DND-41 (cell line): ENCODE results near the gene PACSIN1.

ENCODE experiments used
- ATAC-seq: fragments of 200-7000 bp; cut with Tn5 transposase; 3 replicates; pipeline ENCODE4 v1.9.1; 2021; ENCODE audit warnings: low read depth; ENCODE audit not compliant: insufficient read depth
- DNase-seq: peaks from one replicate; pipeline ENCODE4 v3.0.0-alpha.2; 2020
- H2AFZ ChIP-seq: 2 replicates; pipeline ENCODE4 v1.6.0; 2012; ENCODE audit warnings: low read depth, low read length
- H3K27ac ChIP-seq: 2 replicates; pipeline ENCODE4 v1.5.1; 2012; ENCODE audit warnings: low read length, inconsistent platforms
- H3K27me3 ChIP-seq: fragments of 200-600 bp; sonication (generic); 2 replicates; pipeline ENCODE4 v1.6.0; 2012; ENCODE audit warnings: low read length, mild to moderate bottlenecking, inconsistent platforms; ENCODE audit not compliant: insufficient read depth, poor library complexity
- H3K36me3 ChIP-seq: 2 replicates; pipeline ENCODE4 v1.5.1; 2012; ENCODE audit warnings: low read length, inconsistent platforms; ENCODE audit not compliant: insufficient read depth
- H3K4me1 ChIP-seq: 2 replicates; pipeline ENCODE4 v1.5.1; 2012; ENCODE audit warnings: mild to moderate bottlenecking, low read length; ENCODE audit not compliant: insufficient read depth
- H3K4me2 ChIP-seq: 2 replicates; pipeline ENCODE4 v1.6.0; 2012; ENCODE audit warnings: mild to moderate bottlenecking, moderate library complexity, low read length, inconsistent platforms; ENCODE audit not compliant: insufficient read depth
- H3K4me3 ChIP-seq, 2 experiments: fragments of 200-600 bp in 1 of 2; shearing (Covaris generic) in 1 of 2; 2 replicates each; pipeline ENCODE4 v1.5.1; 2012 to 2016; ENCODE audit warnings: inconsistent platforms in 2 of 2, low read length in 2 of 2, mild to moderate bottlenecking in 2 of 2, low read depth in 1 of 2, moderate library complexity in 1 of 2
- H3K79me2 ChIP-seq: 2 replicates; pipeline ENCODE4 v1.6.0; 2012; ENCODE audit warnings: low read length, inconsistent platforms; ENCODE audit not compliant: insufficient read depth
- H3K9ac ChIP-seq: 2 replicates; pipeline ENCODE4 v1.6.0; 2012; ENCODE audit warnings: low read depth, mild to moderate bottlenecking, inconsistent platforms, low read length, moderate library complexity
- H3K9me3 ChIP-seq: 2 replicates; pipeline ENCODE4 v1.5.1; 2012; ENCODE audit warnings: low read length, moderate library complexity, mild to moderate bottlenecking, inconsistent platforms; ENCODE audit not compliant: insufficient read depth, severe bottlenecking
- H4K20me1 ChIP-seq: 2 replicates; pipeline ENCODE4 v1.6.0; 2012; ENCODE audit warnings: low read length; ENCODE audit not compliant: insufficient read depth
- CTCF ChIP-seq: IDR thresholded peaks from 2 replicates; pipeline ENCODE4 v1.5.1; 2012; ENCODE audit warnings: borderline replicate concordance, low read length, moderate library complexity, mild to moderate bottlenecking; ENCODE audit not compliant: poor library complexity, severe bottlenecking; ENCODE audit errors: extremely low read depth
- EZH2 ChIP-seq: IDR thresholded peaks from 3 replicates; pipeline ENCODE4 v1.6.1; 2012; ENCODE audit warnings: borderline replicate concordance, low read depth, mild to moderate bottlenecking, moderate library complexity, low read length, inconsistent platforms; ENCODE audit not compliant: severe bottlenecking

Gene PACSIN1

GRCh38 chr6:34465531-34466241 lies at the start of gene PACSIN1:
Gene PACSIN1 (plus strand): TSS chr6:34466076. CDS start chr6:34526306, 60,230 bp downstream.
- H3K9me3 ChIP-seq: no peaks in the 10 kb centered on the region
- H3K4me2 ChIP-seq: peak within 1 kb of the TSS; percentile 33; the same call in 1 of the 2 replicates
- H3K9ac ChIP-seq: no peak within 1 kb of the TSS
- peaks cover 26% of the 10 kb centered on the region for H3K27me3 ChIP-seq
- H3K4me3 ChIP-seq: no peak within 1 kb of the TSS; a peak in 1 of 4 replicates
- peaks cover 3% of the 10 kb centered on the region for H4K20me1 ChIP-seq
- H2AFZ ChIP-seq: no peak within 1 kb of the TSS
- no peak within 1 kb of the TSS for H3K27ac ChIP-seq
- no peaks in the 10 kb centered on the region for H3K79me2 ChIP-seq
- ATAC-seq (peak; percentile 44; the same call in 1 of the 3 replicates), DNase-seq (no peak)
- TF ChIP-seq EZH2 (no peak), CTCF (no peak)
- H3K36me3 ChIP-seq: no peaks in the 10 kb centered on the region
- 0 out of 2 replicates have a peak, but pooled peaks cover 2% of the 10 kb centered on the region for H3K4me1 ChIP-seq

GRCh38 chr6:34416877-34417371 lies 49.0 kb upstream of the PACSIN1 start:
- TF ChIP-seq CTCF (no peak), EZH2 (no peak)
- H3K36me3 ChIP-seq: peaks cover 76% of the 10 kb centered on the region
- peaks cover 43% of the 10 kb centered on the region; the same call in 1 of the 2 replicates for H4K20me1 ChIP-seq

GRCh38 chr6:34418367-34418766 lies 47.5 kb upstream of the PACSIN1 start:
- peaks cover 56% of the 10 kb centered on the region; the same call in 1 of the 2 replicates for H4K20me1 ChIP-seq
- DNase-seq (no peak), ATAC-seq (no peak)

More at GRCh38 chr6:34416877-34417371, 49.0 kb upstream of the PACSIN1 start:
- Histone ChIP-seq H3K79me2 (peaks cover 19% of the 10 kb centered on the region), H3K4me2 (no peak overlapping the region), H2AFZ (no peak overlapping the region), H3K27me3 (no peaks in the 10 kb centered on the region), H3K27ac (no peak overlapping the region), H3K9me3 (no peaks in the 10 kb centered on the region), H3K9ac (no peak overlapping the region), H3K4me1 (peaks cover 8% of the 10 kb centered on the region; the same call in 1 of the 2 replicates), H3K4me3 (no peak overlapping the region)
- DNase-seq (no peak), ATAC-seq (no peak)

More at GRCh38 chr6:34418367-34418766, 47.5 kb upstream of the PACSIN1 start:
- Histone ChIP-seq H3K79me2 (peaks cover 34% of the 10 kb centered on the region), H3K4me3 (no peak overlapping the region), H2AFZ (no peak overlapping the region), H3K9ac (no peak overlapping the region), H3K27me3 (no peaks in the 10 kb centered on the region), H3K4me1 (peaks cover 21% of the 10 kb centered on the region), H3K9me3 (no peaks in the 10 kb centered on the region), H3K36me3 (peaks cover 90% of the 10 kb centered on the region), H3K4me2 (no peak overlapping the region), H3K27ac (no peak overlapping the region)
- TF ChIP-seq EZH2 (no peak), CTCF (no peak)
